HepG2 (cell line): ENCODE results near the gene CDCA4. TPM values are rescaled to one million over a fixed set of nuclear protein-coding genes. Genes with fewer than 3 reads are reported as not detected.

Source experiments
- ATAC-seq: fragments of 200-7000 bp; cut with Tn5 transposase; 3 replicates; pipeline ENCODE4 v1.9.1; 2020; ENCODE audit warnings: mild to moderate bottlenecking, moderate library complexity
- BruUV-seq: library from RNA; stranded (reverse); fragments of 400-500 nt; replicated peaks from 2 replicates; lab custom pipeline; 2021; lab: Mats Ljungman, UMichigan
- CTCF ChIA-PET: fragments of 300-600 bp; formaldehyde crosslinking; extraction: SDS; loops from one replicate; lab custom pipeline; 2021; ENCODE audit warnings: low total read pairs, inconsistent platforms, low intra/inter-chr PET ratio; lab: Yijun Ruan, JAX
- POLR2A ChIA-PET: fragments of 350-600 bp; sonication (Branson Sonifier 250); formaldehyde crosslinking; loops from one replicate; lab custom pipeline; 2020; ENCODE audit warnings: antibody characterized with exemption, inconsistent platforms; lab: Yijun Ruan, JAX
- DNase-seq: peaks from one replicate; pipeline ENCODE4 v3.0.0-alpha.2; 2015; ENCODE audit warnings: low spot score
- FAIRE-seq: peaks from 3 replicates; lab custom pipeline; 2011; peaks lifted over from hg19 to GRCh38; lab: Jason Lieb, UNC
- H2AFZ ChIP-seq: one replicate; pipeline ENCODE4 v1.6.1; 2011; ENCODE audit warnings: low read length, inconsistent platforms
- H3K27ac ChIP-seq: fragments of 300-600 bp; 3 replicates; pipeline ENCODE4 v1.8.0; 2011; ENCODE audit warnings: mixed run types, mild to moderate bottlenecking, mixed read lengths, low read length, inconsistent platforms; ENCODE audit not compliant: insufficient read depth; ENCODE audit errors: extremely low read length
- H3K27me3 ChIP-seq, 2 experiments: fragments of 200-600 bp in 1 of 2; 2 replicates in 1 of 2; 3 replicates in 1 of 2; pipeline versions ENCODE4 v1.6.0 to v1.8.0; 2011; ENCODE audit warnings: low read length in 2 of 2, mild to moderate bottlenecking in 2 of 2, moderate library complexity in 2 of 2, inconsistent platforms in 1 of 2; ENCODE audit not compliant: insufficient read depth in 2 of 2, control insufficient read depth in 1 of 2
- H3K36me3 ChIP-seq, 2 experiments: fragments of 200-600 bp in 1 of 2; replicated peaks in 1 of 2; 2 replicates in 1 of 2; 3 replicates in 1 of 2; pipeline versions ENCODE4 v1.5.1 to v1.8.0; 2011; ENCODE audit warnings: low read length in 2 of 2, inconsistent platforms in 1 of 2; ENCODE audit not compliant: insufficient read depth in 2 of 2, control insufficient read depth in 1 of 2
- H3K4me1 ChIP-seq: 2 replicates; pipeline ENCODE4 v1.5.1; 2012; ENCODE audit warnings: low read length, inconsistent platforms; ENCODE audit not compliant: insufficient read depth
- H3K4me2 ChIP-seq: 2 replicates; pipeline ENCODE4 v1.6.0; 2011; ENCODE audit warnings: low read depth, low read length, inconsistent platforms
- H3K4me3 ChIP-seq, 3 experiments: fragments of 200-600 bp in 1 of 3; sonication (generic), shearing (Covaris generic) in 1 of 3; replicated peaks in 1 of 3; 2 replicates each; pipeline ENCODE4 v1.5.1; 2011 to 2016; ENCODE audit warnings: low read length in 3 of 3, inconsistent platforms in 2 of 3, low read depth in 2 of 3, mild to moderate bottlenecking in 2 of 3, control low read depth in 1 of 3, mixed read lengths in 1 of 3; ENCODE audit not compliant: insufficient read depth in 1 of 3
- H3K79me2 ChIP-seq: one replicate; pipeline ENCODE4 v1.6.1; 2011; ENCODE audit warnings: low read length, inconsistent platforms; ENCODE audit not compliant: insufficient read depth
- H3K9ac ChIP-seq: 2 replicates; pipeline ENCODE4 v1.6.0; 2011; ENCODE audit warnings: mild to moderate bottlenecking, low read depth, low read length, inconsistent platforms; ENCODE audit not compliant: insufficient read depth
- H3K9me3 ChIP-seq: 2 replicates; pipeline ENCODE4 v1.5.1; 2012; ENCODE audit warnings: mild to moderate bottlenecking, low read length
- H4K20me1 ChIP-seq: 2 replicates; pipeline ENCODE4 v1.6.0; 2011; ENCODE audit warnings: inconsistent platforms, mild to moderate bottlenecking, low read length, moderate library complexity; ENCODE audit not compliant: insufficient read depth
- ASH2L ChIP-seq: fragments of 300-600, 200-600 bp; sonication (generic); IDR thresholded peaks from 2 replicates; pipeline ENCODE4 v1.7.0; 2017; ENCODE audit warnings: low read depth, mild to moderate bottlenecking, moderate library complexity, mixed read lengths, low read length; ENCODE audit not compliant: insufficient read length
- KDM4B ChIP-seq: sonication (generic); formaldehyde crosslinking; IDR thresholded peaks from 2 replicates; pipeline ENCODE4 v1.4.0; 2020; ENCODE audit warnings: missing genetic modification reagents
- SAP130 ChIP-seq: IDR thresholded peaks from 2 replicates; pipeline ENCODE4 v1.6.1; 2016; ENCODE audit warnings: low read depth
- ZFYVE20 ChIP-seq: sonication (generic); formaldehyde crosslinking; IDR thresholded peaks from 2 replicates; pipeline ENCODE4 v1.8.0; 2023; ENCODE audit warnings: low read depth, mild to moderate bottlenecking, moderate library complexity, missing genetic modification reagents, borderline replicate concordance
- ZNF317 ChIP-seq: sonication (generic); formaldehyde crosslinking; IDR thresholded peaks from 2 replicates; pipeline ENCODE4 v1.5.0; 2020; ENCODE audit warnings: mild to moderate bottlenecking, missing genetic modification reagents
- ZNF326 ChIP-seq: sonication (generic); formaldehyde crosslinking; IDR thresholded peaks from 2 replicates; pipeline ENCODE4 v1.4.0; 2020; ENCODE audit warnings: missing genetic modification reagents, borderline replicate concordance
- WGBS: methylation state at CpG from one replicate; pipeline ENCODE4 v1.1.6; 2017; ENCODE audit warnings: low lambda C conversion rate; 5-methylcytosine and 5-hydroxymethylcytosine counted together
- in situ Hi-C: cut with HindIII; loops from 2 replicates; pipeline ENCODE4 v1.10.0; 2017; ENCODE audit warnings: low pct_unique_long_range_greater_than_20kb; ENCODE audit not compliant: extremely low pct_ligation_motif_present
- intact Hi-C: fragments of 100-400 bp; cut with micrococcal nuclease; formaldehyde crosslinking; loops from one replicate; pipeline ENCODE4 v1.10.0; 2022; ENCODE audit not compliant: unreplicated experiment
- polyA plus RNA-seq, 8 experiments: library from polyadenylated mRNA; depleted of rRNA in 3 of 8; stranded (reverse) in 7 of 8; unstranded in 1 of 8; fragments of >200 nt; fragmentation: Illumina TruSeq in 4 of 8; extraction: Trizol in 4 of 8; gene quantifications; 2 replicates each; pipeline versions ENCODE4 v1.2.1 to v1.2.3, GENCODE V29; 2011 to 2016; ENCODE audit warnings: low read depth in 4 of 8, missing spikeins in 1 of 8, mixed read lengths in 1 of 8; ENCODE audit not compliant: insufficient read depth in 1 of 8
- total RNA-seq, 5 experiments: library from RNA; depleted of rRNA; stranded (reverse); fragments of >200 nt; fragmentation: Illumina TruSeq; extraction: Trizol; gene quantifications; 2 replicates each; pipeline ENCODE4 v1.2.3, GENCODE V29; 2016; ENCODE audit warnings: low read depth in 1 of 5
- TF ChIP-seq, protein P1 (sequence below): sonication (generic); formaldehyde crosslinking; conservative IDR thresholded peaks from 2 replicates; pipeline ENCODE4 v1.4.0; 2020; ENCODE audit warnings: mild to moderate bottlenecking, missing genetic modification reagents, moderate library complexity
- TF ChIP-seq, protein P2 (sequence below): fragments of 450-650 bp; IDR thresholded peaks from 2 replicates; pipeline ENCODE4 v1.6.1; 2016

The CDCA4 gene
- total and polyA plus RNA-seq, 2 of the 13 experiments (the other 11 are each of a cell fraction or from before 2014, with no cell fraction given), result 19.7 to 43.1 TPM

DNA sequence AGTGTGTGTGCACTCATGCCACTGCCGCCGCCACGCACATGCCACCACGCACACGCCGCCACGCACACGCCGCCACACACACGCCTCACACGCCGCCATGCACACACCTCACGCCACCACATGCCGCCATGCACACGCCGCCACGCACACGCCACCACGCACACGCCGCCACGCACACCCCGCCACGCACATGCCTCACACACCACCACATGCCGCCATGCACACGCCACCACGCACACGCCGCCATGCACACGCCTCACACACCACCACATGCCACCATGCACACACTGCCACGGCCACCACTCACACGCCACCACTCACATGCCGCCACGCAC lies 29.0 kb downstream of the CDCA4 start:
- intact Hi-C loops, result no loop called here

More for the DNA sequence above, 29.0 kb downstream of the CDCA4 start:
- no TSS peak for BruUV-seq
- no peak overlapping the region for H3K9ac ChIP-seq
- no peak overlapping the region for H3K4me3 ChIP-seq
- in situ Hi-C loops, result no loop called here
- no peaks in the 10 kb centered on the region for H3K9me3 ChIP-seq
- WGBS, result 90% methylated on average over 34 of the region's 34 CpGs
- H4K20me1 ChIP-seq, result no peaks in the 10 kb centered on the region
- DNase-seq (no peak), ATAC-seq (no peak), FAIRE-seq (no peak)
- H3K27me3 ChIP-seq, result no peaks in the 10 kb centered on the region
- no peak overlapping the region for H2AFZ ChIP-seq
- no peaks in the 10 kb centered on the region for H3K79me2 ChIP-seq
- POLR2A ChIA-PET, result no interaction called here
- CTCF ChIA-PET, result no interaction called here
- H3K36me3 ChIP-seq, result no peaks in the 10 kb centered on the region
- no peak overlapping the region for H3K27ac ChIP-seq
- H3K4me2 ChIP-seq, result no peak overlapping the region
- peaks cover 3% of the 10 kb centered on the region for H3K4me1 ChIP-seq
- no peak for TF ChIP-seq SAP130 (CRISPR knock-in tag)
- no peak for TF ChIP-seq ZNF326 (CRISPR knock-in tag)
- TF ChIP-seq, protein P1, sequence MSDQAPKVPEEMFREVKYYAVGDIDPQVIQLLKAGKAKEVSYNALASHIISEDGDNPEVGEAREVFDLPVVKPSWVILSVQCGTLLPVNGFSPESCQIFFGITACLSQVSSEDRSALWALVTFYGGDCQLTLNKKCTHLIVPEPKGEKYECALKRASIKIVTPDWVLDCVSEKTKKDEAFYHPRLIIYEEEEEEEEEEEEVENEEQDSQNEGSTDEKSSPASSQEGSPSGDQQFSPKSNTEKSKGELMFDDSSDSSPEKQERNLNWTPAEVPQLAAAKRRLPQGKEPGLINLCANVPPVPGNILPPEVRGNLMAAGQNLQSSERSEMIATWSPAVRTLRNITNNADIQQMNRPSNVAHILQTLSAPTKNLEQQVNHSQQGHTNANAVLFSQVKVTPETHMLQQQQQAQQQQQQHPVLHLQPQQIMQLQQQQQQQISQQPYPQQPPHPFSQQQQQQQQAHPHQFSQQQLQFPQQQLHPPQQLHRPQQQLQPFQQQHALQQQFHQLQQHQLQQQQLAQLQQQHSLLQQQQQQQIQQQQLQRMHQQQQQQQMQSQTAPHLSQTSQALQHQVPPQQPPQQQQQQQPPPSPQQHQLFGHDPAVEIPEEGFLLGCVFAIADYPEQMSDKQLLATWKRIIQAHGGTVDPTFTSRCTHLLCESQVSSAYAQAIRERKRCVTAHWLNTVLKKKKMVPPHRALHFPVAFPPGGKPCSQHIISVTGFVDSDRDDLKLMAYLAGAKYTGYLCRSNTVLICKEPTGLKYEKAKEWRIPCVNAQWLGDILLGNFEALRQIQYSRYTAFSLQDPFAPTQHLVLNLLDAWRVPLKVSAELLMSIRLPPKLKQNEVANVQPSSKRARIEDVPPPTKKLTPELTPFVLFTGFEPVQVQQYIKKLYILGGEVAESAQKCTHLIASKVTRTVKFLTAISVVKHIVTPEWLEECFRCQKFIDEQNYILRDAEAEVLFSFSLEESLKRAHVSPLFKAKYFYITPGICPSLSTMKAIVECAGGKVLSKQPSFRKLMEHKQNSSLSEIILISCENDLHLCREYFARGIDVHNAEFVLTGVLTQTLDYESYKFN (CRISPR knock-in tag), result no peak
- 0 out of 2 replicates have a peak, but pooled peaks have one; percentile 50 for TF ChIP-seq ZFYVE20
- TF ChIP-seq, protein P2, sequence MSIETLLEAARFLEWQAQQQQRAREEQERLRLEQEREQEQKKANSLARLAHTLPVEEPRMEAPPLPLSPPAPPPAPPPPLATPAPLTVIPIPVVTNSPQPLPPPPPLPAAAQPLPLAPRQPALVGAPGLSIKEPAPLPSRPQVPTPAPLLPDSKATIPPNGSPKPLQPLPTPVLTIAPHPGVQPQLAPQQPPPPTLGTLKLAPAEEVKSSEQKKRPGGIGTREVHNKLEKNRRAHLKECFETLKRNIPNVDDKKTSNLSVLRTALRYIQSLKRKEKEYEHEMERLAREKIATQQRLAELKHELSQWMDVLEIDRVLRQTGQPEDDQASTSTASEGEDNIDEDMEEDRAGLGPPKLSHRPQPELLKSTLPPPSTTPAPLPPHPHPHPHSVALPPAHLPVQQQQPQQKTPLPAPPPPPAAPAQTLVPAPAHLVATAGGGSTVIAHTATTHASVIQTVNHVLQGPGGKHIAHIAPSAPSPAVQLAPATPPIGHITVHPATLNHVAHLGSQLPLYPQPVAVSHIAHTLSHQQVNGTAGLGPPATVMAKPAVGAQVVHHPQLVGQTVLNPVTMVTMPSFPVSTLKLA, result peak; percentile 52
- no peak for TF ChIP-seq KDM4B (CRISPR knock-in tag)
- no peak for TF ChIP-seq ASH2L
- TF ChIP-seq ZNF317 (CRISPR knock-in tag), result no peak
- TF ChIP-seq, all 625 proteins: peak for 2
